GM19193 (cell line): Measurements from ENCODE around the gene REEP1.

Experiments used
- POLR2A ChIP-seq: IDR thresholded peaks from 4 replicates; pipeline ENCODE4 v1.6.1; 2011; ENCODE audit not compliant: insufficient read depth, insufficient read length; ENCODE audit errors: extremely low read depth

The REEP1 gene

DNA sequence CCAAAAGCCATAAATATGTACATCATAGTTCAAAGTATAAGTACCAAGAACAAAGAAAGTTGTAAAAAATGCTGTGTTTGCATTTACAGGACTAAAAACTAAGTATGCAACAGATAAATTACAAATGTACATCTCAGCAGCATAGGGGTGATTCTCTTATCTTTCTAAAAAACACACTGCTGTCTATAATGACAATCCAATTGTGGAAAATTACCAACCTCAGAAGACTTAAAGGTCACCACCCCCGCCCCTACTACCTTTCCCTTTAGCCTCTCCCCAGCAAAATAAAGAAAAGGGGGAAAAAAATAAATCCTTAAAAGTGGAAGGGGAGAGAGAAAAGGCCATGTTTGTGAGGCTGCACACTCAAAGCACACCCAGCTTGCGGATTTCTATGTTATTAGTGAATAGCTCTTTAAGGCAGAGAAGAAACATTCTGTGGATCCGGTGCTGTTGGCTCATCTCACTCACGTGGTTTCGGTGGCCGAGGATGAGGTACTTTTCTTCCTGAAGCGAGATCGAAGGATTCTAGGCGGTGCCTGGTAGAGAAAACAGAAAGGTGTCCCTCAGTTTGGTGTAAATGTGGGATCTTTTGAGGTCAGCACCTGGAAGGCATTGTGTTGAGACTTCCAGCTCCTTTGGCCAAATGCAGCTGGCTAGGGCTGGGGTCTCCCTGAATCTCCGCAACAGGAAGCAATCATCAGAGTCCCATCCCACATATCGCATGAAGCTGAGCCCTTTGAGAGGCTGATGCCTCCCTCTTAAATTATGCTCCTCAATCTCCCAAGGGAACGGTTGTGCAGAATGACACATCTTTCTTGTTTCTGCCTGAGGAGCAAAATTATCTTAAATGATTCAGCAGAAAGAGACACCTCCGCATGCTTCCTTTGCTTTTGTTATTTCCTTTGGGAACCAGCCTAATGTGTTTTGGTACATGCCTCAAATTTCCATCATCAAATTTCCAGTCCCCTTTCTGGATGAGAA, 120.6 kb downstream of the REEP1 start:
- TF ChIP-seq POLR2A = no peak

DNA sequence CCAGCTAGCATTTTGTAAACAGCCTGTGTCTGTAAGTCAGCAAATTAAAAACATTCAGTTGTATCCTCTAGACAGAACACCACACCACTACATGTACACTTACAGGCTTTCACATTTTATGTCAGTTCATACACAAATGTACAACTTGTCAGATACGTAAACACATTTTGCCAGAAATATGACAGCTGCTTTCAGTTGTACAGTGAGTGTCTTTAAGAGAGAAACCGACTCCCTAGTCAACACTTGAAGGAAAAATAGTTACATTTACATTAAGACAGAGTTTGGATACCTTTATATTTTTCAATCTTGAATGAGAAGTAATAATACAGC, 123.0 kb downstream of the REEP1 start:
- no peak for TF ChIP-seq POLR2A

DNA sequence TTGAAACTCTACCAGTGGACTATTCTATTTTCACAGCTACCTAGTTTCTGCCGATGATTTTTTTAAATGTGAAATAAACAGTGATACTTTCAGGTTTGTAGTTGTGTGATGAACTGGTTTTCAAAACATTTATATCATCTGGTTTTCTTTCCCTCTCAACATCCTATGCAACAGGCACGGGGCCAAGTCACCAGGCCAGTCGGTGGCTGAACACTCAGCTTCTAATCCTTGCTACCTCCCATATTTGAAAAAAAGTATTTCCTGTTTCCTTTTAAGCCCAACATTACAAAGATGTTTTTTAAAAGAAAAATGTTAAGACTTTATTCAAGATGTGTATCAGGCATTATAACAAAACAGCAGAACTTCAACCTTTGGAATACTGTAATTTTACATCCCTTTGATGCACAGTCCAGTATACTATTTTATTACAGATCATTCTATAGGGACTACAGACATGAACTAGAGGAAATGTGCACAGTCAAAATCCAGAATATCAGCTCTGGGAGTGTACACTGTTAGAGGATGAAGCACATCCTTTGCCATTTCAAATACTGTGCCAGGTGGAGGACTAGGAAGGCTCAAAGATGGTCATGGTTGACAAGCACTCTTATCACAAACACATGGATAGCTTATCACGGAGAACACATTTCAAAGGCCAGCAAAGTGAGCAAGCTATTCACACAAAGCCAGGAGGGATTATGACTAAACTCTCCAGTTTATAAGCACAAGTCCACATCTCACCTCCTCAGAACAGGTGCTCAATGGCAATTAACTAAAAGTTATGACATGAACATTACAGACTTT, 123.5 kb downstream of the REEP1 start:
- TF ChIP-seq POLR2A = no peak

DNA sequence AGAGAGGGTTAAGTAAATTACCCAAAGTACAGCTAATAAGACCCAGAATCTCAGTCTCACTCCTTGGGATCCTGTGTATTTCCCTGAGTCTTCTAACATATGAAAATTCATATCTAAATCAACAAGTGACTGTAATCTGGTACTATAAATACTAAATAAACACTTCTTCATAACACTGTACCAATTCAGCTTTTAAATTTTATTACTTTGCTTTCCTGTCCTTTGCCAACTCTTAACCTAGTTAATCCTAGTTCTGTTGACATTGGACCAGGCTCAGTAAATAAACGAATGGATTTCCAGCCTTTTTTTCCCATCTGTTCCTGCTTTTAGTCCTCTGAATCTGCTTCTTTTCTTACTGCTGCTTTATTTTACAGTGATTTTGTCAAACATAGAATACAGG, 124.4 kb downstream of the REEP1 start:
- no peak for TF ChIP-seq POLR2A

- no peak for TF ChIP-seq POLR2A
Measured at GRCh38 chr2:86211796-86212188, 125.6 kb downstream of the REEP1 start.

- no peak for TF ChIP-seq POLR2A
Measured at GRCh38 chr2:86211033-86211795, 126.2 kb downstream of the REEP1 start.

GRCh38 chr2:86204458-86204857, 133.0 kb downstream of the REEP1 start:
- no peak for TF ChIP-seq POLR2A

GRCh38 chr2:86203614-86204013, 133.8 kb downstream of the REEP1 start:
- TF ChIP-seq POLR2A = no peak

GRCh38 chr2:86202702-86203101, 134.7 kb downstream of the REEP1 start:
- TF ChIP-seq POLR2A = no peak

DNA sequence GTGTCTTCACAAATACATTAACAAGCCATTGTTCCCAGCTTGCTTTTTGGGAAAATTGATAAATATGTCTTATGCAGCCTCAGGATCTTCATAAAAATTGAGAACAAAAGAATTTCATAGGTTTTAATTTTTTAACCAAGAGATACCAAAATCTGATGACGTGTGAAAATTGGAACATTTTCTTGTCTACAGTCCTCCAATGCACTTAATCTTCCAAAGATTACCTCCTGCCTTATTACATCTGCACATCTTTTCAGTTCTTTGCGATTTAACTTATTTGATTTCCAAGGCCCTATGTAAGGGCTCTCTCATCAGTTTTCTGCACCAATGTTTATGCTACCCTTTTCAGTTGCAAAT, 135.1 kb downstream of the REEP1 start:
- TF ChIP-seq POLR2A = no peak

DNA sequence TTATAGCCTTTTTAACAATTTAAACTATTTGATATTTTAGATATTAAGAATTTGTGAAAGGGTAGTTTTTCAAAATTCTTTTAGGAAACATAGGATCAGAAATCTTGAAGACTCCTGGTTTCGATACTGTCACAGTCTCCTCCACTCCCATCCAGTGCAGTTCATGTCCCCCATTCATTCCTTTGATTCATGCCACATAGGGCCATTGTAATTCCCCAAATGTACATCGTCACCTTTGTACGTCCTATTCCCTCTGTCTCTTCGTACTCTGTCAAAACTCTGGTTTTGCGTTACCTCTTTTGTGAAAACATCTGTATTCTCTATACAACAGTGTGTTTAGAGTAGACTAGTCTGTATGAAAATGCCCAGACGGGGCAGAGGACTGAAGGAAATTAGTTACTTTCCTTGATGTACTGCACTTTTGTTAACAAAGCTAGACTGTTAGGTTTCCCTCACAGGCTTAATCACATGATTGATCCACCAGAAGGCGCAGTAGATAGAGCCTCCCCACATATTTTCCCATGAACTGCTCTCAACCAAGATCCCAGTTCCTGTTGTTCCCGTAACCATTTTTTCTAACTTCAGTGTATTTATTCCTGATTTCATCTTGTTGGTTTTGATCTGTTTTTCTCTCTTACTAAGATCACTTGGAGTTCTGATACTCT, 135.6 kb downstream of the REEP1 start:
- no peak for TF ChIP-seq POLR2A

GRCh38 chr2:86199834-86200177, 137.6 kb downstream of the REEP1 start:
- TF ChIP-seq POLR2A = no peak

- TF ChIP-seq POLR2A = no peak
Measured at GRCh38 chr2:86195808-86196387, 141.5 kb downstream of the REEP1 start.

DNA sequence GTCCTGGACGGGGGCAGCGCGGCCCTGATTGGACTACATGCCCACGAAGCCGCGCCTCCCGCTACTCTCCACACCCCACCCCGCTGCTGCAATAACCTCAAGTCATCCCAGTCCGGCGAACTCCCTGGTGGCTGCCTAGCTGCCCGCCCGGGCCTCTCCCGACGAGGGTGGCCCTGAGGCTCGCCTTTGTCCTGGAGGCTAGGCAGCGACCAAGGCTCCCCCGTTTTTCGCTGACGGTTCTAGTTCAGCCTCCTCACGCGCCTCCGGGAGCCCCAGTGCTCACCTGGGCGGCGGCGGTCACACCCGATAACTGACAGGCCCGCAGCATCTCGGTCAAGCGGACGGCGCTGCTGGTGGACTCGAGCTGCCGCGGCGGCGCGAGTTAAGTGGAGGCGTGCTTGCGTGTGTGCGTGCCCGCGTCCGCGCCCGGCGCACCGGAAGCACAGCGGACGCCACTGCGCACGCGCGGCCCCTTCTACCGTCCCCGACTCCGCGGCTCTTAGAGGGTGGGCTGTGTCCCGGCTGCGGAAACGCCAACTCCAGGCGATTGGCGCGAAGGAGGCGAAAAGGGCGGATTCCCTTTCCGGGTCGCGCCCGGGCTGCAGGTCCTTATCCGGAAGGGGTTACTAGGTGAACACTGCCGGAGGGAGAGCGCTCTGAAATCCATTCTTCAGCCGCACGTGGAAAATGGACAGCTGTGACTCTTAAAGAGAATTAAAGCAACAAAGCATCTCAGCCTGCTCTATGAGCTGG, 142.2 kb downstream of the REEP1 start, which contains the start of gene IMMT:
Gene IMMT, minus strand, starts transcription at position 408 of the 753 bp plus-strand sequence. Its CDS starts 80 bp downstream, at position 328.
- TF ChIP-seq POLR2A = peak; percentile 94

DNA sequence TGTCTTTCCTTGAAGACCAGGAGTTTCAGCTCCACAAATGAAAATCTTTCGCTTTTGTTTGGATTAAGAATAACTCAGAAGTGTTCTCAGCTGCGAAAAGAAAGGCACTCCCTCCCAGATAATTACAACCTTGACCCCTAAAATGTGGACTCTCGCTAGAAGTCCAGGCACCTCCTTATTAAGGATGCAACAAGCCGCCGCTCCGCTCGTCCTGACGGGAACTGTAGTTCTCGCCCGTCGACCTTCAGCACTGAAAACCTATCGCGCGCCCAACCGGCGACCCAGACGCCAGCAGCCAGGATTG, 142.7 kb downstream of the REEP1 start:
- no peak for TF ChIP-seq POLR2A
